Breast epithelium (tissue), 4 donors: Measurements from ENCODE around the gene XPC. TPM values are rescaled to one million over a fixed set of nuclear protein-coding genes. Genes with fewer than 3 reads are reported as not detected.

Experiments
- DNase-seq, 2 donors: peaks; one replicate each; pipeline ENCODE4 v3.0.0-alpha.2; 2019; ENCODE audit warnings: low spot score in 2 of 2
- H3K27ac ChIP-seq, 2 donors: fragments of 200-600 bp; sonication (generic) in 1 of 2; one replicate each; pipeline ENCODE4 v1.5.1; 2016 to 2019; ENCODE audit warnings: mild to moderate bottlenecking in 1 of 2
- H3K27me3 ChIP-seq, 2 donors: fragments of 200-600 bp; sonication (generic) in 1 of 2; one replicate each; pipeline versions ENCODE4 v1.5.1 to v1.6.0; 2017 to 2019; ENCODE audit warnings: control low read depth in 1 of 2, mild to moderate bottlenecking in 1 of 2
- H3K36me3 ChIP-seq: fragments of 200-600 bp; one replicate; pipeline ENCODE4 v1.5.1; 2019
- H3K4me1 ChIP-seq, 2 donors: fragments of 200-600 bp; sonication (generic); one replicate each; pipeline ENCODE4 v1.5.1; 2016 to 2019; ENCODE audit warnings: control low read depth in 1 of 2
- H3K4me3 ChIP-seq, 3 donors: fragments of 200-600 bp; sonication (generic); 1 replicate in 2 of 3; 2 replicates in 1 of 3; pipeline ENCODE4 v1.5.1; 2016 to 2019; ENCODE audit warnings: mild to moderate bottlenecking in 3 of 3, moderate library complexity in 2 of 3
- H3K9me3 ChIP-seq, 2 donors: fragments of 200-600 bp; sonication (generic) in 1 of 2; one replicate each; pipeline ENCODE4 v1.5.1; 2016 to 2019; ENCODE audit warnings: control low read depth in 1 of 2
- POLR2A ChIP-seq: fragments of 450-650 bp; IDR thresholded peaks from one replicate; pipeline ENCODE4 v1.6.1; 2016; ENCODE audit warnings: antibody characterized with exemption, mild to moderate bottlenecking, moderate library complexity
- POLR2AphosphoS5 ChIP-seq, 3 donors: sonication (generic); formaldehyde crosslinking; IDR thresholded peaks; one replicate each; pipeline ENCODE4 v1.6.1; 2017; ENCODE audit warnings: antibody characterized with exemption in 3 of 3
- intact Hi-C: fragments of 100-400 bp; cut with DNase I; formaldehyde crosslinking; loops from one replicate; pipeline ENCODE4 v1.15.1; 2023; ENCODE audit warnings: low total_unique reads
- total RNA-seq, 3 donors: library from RNA; depleted of rRNA; stranded (reverse); fragments of >200 nt; gene quantifications; one replicate each; pipeline ENCODE4 v1.1.0, GENCODE V29; 2016
- TF ChIP-seq, protein P1 (sequence below), 3 donors: fragments of 450-650 bp; IDR thresholded peaks; one replicate each; pipeline ENCODE4 v1.5.1; 2016 to 2017; ENCODE audit warnings: antibody characterized with exemption in 3 of 3, mild to moderate bottlenecking in 3 of 3, moderate library complexity in 3 of 3

Gene XPC
- total RNA-seq, 3 donors from 2014 or later: 57.4 to 74.2 (median 61.3) TPM

DNA sequence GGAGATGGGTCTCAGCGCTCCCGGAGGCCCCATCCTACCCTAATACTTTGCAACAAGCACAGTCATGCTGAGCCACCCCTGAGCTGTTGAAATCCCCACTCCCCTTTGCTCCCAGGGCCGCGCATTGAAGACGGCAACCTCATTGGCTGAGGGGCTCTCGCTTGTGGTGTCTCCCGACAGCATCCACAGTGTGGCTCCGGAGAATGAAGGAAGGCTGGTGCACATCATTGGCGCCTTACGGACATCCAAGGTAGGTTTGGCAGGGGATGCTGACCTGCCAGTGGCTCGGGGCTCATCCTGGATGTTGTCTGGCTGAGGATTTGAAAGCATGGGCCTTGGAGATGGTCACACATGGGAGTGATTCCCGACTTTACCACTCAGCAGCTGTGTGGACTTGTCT lies 47.7 kb downstream of the XPC start:
- intact Hi-C loops: no loop called here
- H3K27ac ChIP-seq: no peak overlapping the region
- DNase-seq: no peak

DNA sequence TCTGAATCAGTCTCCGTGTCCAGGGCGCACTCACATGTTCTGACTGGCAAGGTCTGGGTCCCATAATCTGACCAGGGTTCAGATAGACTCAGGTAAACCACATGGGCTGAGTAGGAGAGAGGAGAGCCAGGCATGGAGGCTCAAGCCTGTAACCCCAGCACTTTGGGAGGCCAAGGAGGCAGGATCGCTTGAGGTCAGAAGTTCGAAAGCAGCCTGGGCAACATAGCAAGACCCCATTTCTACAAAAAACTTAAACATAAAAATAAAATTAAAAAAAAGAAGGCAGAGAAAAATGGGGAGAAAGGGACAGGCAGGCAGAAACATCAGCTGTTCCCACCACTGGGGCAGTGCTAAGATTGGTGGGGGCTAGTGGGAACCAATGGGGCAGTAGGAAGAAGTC lies 48.2 kb downstream of the XPC start:
- peaks cover 8% of the 10 kb centered on the region for H3K36me3 ChIP-seq
- H3K4me1 ChIP-seq: peaks cover 0 to 13% of the 10 kb centered on the region in 2 donors
- H3K27me3 ChIP-seq: no peaks in the 10 kb centered on the region
- intact Hi-C loops: no loop called here
- no peak overlapping the region for H3K4me3 ChIP-seq
- no peaks in the 10 kb centered on the region for H3K9me3 ChIP-seq
- H3K27ac ChIP-seq: no peak overlapping the region
- TF ChIP-seq POLR2AphosphoS5 (IDR thresholded peaks at IDR 0.05) (no peak), POLR2A (no peak)
- TF ChIP-seq, protein P1, sequence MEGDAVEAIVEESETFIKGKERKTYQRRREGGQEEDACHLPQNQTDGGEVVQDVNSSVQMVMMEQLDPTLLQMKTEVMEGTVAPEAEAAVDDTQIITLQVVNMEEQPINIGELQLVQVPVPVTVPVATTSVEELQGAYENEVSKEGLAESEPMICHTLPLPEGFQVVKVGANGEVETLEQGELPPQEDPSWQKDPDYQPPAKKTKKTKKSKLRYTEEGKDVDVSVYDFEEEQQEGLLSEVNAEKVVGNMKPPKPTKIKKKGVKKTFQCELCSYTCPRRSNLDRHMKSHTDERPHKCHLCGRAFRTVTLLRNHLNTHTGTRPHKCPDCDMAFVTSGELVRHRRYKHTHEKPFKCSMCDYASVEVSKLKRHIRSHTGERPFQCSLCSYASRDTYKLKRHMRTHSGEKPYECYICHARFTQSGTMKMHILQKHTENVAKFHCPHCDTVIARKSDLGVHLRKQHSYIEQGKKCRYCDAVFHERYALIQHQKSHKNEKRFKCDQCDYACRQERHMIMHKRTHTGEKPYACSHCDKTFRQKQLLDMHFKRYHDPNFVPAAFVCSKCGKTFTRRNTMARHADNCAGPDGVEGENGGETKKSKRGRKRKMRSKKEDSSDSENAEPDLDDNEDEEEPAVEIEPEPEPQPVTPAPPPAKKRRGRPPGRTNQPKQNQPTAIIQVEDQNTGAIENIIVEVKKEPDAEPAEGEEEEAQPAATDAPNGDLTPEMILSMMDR (IDR thresholded peaks at IDR 0.05): no peak
- DNase-seq: no peak

More for the DNA sequence above, 47.7 kb downstream of the XPC start:
- H3K27me3 ChIP-seq: no peaks in the 10 kb centered on the region
- peaks cover 0 to 13% of the 10 kb centered on the region in 2 donors for H3K4me1 ChIP-seq
- peaks cover 8% of the 10 kb centered on the region for H3K36me3 ChIP-seq
- no peak overlapping the region for H3K4me3 ChIP-seq
- TF ChIP-seq POLR2AphosphoS5 (IDR thresholded peaks at IDR 0.05) (no peak), POLR2A (no peak)
- H3K9me3 ChIP-seq: no peaks in the 10 kb centered on the region

DNA sequence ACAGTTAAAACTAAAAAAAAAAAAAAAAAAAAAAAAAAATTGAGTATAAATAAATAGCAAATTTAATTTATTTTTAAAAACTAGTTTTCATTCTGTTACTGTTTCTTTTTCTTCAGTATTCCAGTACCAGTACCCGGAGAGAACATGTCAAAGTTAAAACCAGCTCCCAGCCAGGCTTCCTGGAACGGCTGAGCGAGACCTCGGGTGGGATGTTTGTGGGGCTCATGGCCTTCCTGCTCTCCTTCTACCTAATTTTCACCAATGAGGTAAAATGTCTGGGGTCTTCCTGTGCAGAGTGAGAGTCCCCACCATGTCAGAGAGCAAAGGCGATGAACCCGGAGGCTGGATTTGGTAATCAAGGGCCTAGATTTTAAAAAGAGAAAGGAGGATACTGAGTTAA lies 49.1 kb downstream of the XPC start:
- Histone ChIP-seq H3K27ac (no peak overlapping the region), H3K9me3 (no peaks in the 10 kb centered on the region), H3K4me3 (no peak overlapping the region), H3K4me1 (peaks cover 0 to 13% of the 10 kb centered on the region in 2 donors), H3K36me3 (peaks cover 8% of the 10 kb centered on the region), H3K27me3 (no peaks in the 10 kb centered on the region)
- intact Hi-C loops: loop anchor here (5.0 to 10.0 kb wide), 2 partner anchors 234 to 1232 kb away; no protein-coding TSS in a partner anchor
- DNase-seq: no peak
- no peak for TF ChIP-seq POLR2A
- TF ChIP-seq, protein P1 (IDR thresholded peaks at IDR 0.05): no peak

DNA sequence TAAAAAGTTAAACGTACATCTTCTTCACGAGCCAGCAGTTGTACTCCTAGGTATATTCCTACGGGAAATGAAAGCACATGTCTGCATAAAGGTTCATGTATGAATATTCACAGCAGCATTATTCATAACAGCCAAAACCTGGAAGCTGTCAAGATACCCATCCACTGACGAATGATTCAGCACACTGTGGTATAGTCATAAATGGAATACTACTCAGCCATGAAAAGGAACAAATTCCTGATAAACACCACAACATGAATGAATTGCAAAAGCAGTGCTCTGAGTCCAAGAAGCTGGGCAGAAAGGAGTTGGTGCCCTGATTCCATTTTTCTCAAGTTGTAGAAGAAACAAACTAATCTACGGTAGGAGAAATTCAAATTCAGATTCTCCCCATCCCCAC lies 49.7 kb downstream of the XPC start:
- intact Hi-C loops: loop anchor here (5.0 to 10.0 kb wide), 2 partner anchors 234 to 1231 kb away; no protein-coding TSS in a partner anchor
- Histone ChIP-seq H3K4me3 (no peak overlapping the region), H3K9me3 (no peaks in the 10 kb centered on the region), H3K27ac (no peak overlapping the region), H3K4me1 (peaks cover 0 to 14% of the 10 kb centered on the region in 2 donors), H3K36me3 (peaks cover 4% of the 10 kb centered on the region), H3K27me3 (no peaks in the 10 kb centered on the region)
- DNase-seq: no peak
- TF ChIP-seq POLR2AphosphoS5 (IDR thresholded peaks at IDR 0.05) (no peak), POLR2A (no peak)
- TF ChIP-seq, protein P1 (IDR thresholded peaks at IDR 0.05): no peak

DNA sequence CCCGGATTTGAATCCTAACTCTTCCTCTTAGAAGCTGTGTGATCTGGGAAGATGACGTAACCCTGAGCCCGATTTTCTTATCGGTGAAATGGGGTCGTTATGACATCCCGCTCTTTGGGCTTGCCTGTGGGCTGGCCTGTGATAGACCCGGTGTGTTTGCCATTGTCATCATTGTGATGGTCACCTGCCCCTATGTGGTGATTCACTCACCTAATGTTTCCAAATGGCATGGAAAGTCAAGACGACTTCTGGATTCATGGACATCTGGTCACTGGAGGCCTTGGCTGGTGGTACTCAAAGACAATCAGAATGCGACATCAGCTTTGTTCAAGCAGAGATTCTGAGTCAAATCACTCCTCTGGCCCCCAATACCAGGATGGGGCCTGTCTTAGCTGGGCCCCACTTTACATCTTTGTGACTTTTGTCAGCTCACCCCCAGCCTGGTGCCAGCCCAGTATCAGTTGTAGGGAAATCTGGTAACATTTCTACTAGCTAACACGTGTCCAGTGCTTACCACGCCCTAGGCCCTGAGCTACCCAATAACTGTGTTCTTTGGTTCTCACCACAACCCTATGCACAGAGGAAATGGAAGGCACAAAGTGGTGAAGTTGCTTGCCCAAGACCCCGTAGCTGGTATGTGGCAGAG lies 50.8 kb downstream of the XPC start:
- no peak for DNase-seq
- Histone ChIP-seq H3K4me1 (peaks cover 0 to 23% of the 10 kb centered on the region in 2 donors), H3K27me3 (no peaks in the 10 kb centered on the region), H3K27ac (peak overlapping the region in 1 of 2 donors; percentile 98), H3K36me3 (no peaks in the 10 kb centered on the region), H3K9me3 (no peaks in the 10 kb centered on the region), H3K4me3 (peak overlapping the region in 1 of 3 donors; percentile 89)
- intact Hi-C loops: loop anchor here (5.0 to 10.0 kb wide), 2 partner anchors 233 to 1230 kb away; no protein-coding TSS in a partner anchor
- TF ChIP-seq POLR2A: no peak
- no peak for TF ChIP-seq POLR2AphosphoS5 (IDR thresholded peaks at IDR 0.05)
- TF ChIP-seq, protein P1 (IDR thresholded peaks at IDR 0.05): no peak
